Measurements from ENCODE around the gene RNF125.
"Not testable (repeated sequence)": the region's sequence is repeated elsewhere in the genome, so short reads cannot be mapped to it uniquely, and the experiment has no call there.

RNF125 gene

DNA sequence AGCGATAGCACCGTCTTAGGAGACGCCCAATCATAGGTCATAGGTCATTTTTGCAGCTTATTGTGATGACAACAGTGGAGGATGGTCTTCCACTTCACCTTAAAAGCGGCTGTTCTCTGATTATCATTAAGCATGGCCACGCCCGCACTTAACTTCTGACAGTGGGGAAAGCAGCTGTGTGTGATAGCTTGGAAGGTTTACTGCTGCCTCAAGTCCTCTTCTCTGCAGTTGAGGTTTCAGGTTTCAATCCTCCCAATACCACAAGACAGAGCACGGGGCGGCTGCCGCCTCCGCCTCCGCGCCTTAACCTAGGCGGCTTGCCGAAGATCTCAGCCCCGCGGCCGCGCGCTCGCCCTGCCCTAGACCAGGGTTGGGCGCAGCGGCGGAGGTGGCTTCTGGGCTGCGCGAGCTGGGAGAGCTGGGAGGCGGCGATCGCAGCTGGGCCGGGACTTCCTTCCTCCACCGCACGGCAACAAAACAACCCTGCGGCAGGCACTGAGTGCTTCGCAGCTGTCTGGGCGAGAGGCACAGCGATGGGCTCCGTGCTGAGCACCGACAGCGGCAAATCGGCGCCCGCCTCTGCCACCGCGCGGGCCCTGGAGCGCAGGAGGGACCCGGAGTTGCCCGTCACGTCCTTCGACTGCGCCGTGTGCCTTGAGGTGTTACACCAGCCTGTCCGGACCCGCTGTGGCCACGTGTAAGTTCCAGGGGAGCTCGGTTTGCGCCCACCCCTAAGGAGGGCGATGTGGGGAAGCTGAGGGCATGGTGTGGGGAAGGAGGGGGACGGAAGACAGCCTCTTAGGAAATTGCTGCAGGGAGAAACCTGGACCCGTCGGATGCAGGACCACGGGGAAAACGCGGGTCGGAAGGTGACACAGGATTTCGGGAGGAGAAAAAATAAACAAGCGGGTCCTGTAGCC lies at the start of gene RNF125:
Gene RNF125, plus strand, starts transcription at position 495 of the 920 bp plus-strand sequence. Its CDS starts 39 bp downstream, at position 534.
- in situ Hi-C loops (cut with MboI; ENCODE audit: low sequenced_read_pairs): no loop called here

DNA sequence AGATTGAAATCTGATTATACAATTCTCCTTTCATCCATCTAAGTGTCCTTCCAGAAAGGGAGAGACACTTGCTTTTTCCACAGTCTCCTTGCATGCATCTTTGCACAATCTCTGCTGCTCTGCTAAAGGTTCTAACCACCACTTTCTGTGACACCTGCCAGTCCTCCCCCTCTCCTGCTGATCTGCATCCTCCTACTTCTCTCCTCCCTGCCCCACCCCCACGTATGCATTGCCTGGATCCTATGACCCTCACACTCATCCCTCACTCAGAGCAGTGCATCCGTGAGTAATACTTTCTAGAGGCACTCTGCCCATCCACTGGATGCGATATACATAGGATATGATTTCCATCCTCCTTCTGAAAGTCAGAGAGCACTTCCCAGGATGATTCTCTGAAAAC lies 48.0 kb upstream of the RNF125 start:
- in situ Hi-C loops (cut with MboI; ENCODE audit: low sequenced_read_pairs): loop anchor here (25.0 kb wide), 2 partner anchors 233 to 408 kb away; no protein-coding TSS in a partner anchor

DNA sequence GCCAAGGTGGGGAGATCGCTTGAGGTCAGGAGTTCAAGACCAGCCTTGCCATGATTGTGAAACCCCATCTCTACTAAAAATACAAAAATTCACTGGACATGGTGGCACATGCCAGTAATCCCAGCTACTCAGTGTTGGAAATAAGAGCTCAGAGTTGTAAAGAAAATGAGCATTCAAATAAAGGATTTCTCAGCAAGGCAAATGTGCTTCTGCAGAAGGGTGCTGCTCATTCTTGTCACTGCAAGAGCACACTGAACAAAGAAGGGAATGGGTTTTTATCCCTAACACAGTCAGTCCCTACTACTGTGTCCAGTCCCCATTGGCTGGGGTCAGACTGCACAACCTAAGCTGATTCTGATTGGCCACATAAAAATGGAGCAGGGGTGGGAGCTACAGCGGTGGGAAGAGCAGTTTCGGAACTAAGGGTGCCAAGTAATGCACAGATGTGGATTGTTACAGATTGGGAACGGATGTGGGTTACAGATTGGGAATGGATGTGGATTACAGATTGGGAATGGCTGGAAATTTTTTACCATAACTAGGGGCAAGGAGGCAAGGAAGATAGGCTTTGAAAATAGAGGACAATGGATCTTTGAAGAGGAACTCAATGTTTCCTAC lies 44.6 kb upstream of the RNF125 start:
- in situ Hi-C loops (cut with MboI; ENCODE audit: low sequenced_read_pairs): loop anchor here (25.0 kb wide), 2 partner anchors 237 to 412 kb away; no protein-coding TSS in a partner anchor

DNA sequence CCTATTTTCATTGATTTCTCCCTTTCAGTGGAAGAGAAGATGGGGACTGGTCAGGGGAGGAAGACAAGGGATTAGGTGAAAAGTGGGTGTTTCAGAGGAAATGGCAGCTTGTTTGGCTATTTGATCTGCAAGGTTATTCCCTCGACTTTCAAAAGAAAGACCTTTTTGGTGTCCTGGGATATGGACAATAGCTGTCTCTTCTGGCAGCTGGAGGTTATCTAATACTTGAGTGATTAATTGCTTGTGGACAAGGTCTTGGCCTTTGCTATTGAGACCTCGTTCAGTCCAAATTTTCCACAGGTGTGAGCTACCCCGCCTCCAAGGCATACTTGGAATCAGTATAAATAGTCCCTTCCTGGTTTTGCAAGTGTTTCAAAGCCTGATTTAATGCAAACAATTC lies 42.4 kb upstream of the RNF125 start:
- in situ Hi-C loops (cut with MboI; ENCODE audit: low sequenced_read_pairs): no loop called here

DNA sequence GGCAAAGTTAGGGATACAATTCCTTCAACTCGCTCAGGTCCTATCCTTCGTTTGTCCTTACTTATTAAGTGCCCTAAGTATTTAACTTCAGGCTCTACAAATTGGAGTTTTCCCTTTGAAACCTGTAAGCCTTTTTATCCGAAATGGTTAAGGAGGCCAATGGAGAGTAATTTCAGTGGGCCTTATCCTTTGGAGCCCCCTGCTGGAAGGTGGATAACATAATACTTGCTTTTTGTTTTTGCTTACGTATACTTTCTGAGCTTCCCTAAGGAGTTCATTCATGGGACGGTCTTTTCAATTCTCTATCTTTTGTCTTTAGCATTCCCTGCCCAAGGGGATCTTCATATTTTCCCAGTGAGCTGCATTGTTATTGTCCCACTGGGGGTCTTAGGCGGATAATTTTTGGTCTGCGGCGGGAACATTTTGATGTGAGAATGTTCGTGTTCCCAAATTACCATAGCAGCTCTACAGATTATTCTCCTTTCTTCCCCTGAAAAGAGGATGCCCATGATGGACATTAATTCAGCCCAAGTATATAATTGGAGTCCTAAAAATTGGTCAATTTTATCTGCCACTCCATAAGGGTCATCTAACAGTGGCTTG lies 41.3 kb upstream of the RNF125 start:
- in situ Hi-C loops (cut with MboI; ENCODE audit: low sequenced_read_pairs): no loop called here

DNA sequence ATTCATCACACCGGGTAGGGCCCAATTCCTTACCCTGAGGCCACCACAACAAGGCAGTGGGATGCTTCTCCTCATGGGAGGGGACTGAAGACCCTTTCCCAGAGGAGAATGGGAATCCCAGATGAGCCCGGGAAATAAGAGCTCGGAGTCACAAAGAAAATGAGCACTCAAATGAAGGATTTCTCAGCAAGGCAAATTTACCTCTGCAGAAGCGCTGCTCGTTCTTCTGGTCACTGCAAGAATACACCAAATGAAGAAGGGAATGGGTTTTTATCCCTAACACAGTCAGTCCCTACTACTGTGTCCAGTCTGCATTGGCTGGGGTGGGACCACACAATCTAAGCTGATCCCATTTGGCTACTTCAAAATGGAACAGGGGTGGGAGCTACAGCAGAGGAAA lies 40.0 kb upstream of the RNF125 start:
- in situ Hi-C loops (cut with MboI; ENCODE audit: low sequenced_read_pairs): no loop called here

DNA sequence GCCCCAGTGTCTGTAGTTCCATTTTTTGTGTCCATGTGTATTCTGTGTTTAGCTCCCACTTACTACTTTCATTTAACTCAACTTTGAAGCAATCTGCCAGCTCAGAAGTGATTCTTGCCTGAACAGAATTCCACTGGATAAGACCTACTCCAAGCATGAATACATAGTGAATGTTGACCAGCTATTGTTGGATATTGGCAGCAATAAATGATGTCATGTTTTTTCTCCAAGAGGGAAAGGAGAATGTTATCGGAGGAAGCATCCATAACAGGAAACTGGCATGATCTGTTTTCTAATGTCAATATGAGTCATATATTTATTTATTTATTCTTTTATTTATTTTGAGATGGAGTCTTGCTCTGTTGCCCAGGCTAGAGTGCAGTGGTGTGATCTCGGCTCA lies 38.9 kb upstream of the RNF125 start:
- in situ Hi-C loops (cut with MboI; ENCODE audit: low sequenced_read_pairs): no loop called here

DNA sequence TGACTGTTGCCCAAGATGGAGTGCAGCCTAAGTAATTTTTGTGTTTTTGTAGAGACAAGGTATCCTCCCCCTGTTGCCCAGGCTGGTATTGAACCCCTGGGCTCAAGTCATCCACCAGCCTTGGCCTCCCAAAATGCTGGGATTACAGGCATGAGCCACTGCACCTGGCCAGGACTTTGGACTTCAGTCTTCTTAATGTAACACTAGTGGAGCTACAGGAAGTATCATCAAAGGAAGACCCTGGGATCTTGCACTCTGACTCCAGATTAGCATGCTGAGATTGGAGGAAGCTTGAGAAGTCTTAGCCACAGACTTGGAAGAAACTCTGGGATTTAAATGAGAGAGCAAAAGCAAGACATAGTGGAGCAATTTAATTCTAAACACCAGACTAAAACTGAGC lies 37.8 kb upstream of the RNF125 start:
- in situ Hi-C loops (cut with MboI; ENCODE audit: low sequenced_read_pairs): no loop called here

DNA sequence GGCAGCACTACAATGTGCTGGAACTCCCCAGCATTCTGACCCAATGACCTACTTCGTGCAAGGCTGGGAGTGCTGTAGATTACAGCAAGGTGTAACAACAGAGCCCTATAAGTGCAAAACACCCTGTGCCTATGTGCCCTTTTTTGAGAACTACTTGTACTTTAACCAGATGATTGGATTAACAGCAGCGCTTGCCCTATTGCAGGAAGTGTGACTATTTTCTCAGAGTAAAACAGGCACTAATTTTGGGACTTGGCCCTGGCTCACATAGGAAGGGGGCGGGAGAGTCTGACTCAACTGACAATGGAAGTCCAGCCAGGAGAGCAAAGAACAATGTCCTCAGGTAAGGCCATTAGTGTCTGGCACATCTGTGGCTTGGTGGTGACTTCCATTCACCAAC lies 35.6 kb upstream of the RNF125 start:
- in situ Hi-C loops (cut with MboI; ENCODE audit: low sequenced_read_pairs): no loop called here

DNA sequence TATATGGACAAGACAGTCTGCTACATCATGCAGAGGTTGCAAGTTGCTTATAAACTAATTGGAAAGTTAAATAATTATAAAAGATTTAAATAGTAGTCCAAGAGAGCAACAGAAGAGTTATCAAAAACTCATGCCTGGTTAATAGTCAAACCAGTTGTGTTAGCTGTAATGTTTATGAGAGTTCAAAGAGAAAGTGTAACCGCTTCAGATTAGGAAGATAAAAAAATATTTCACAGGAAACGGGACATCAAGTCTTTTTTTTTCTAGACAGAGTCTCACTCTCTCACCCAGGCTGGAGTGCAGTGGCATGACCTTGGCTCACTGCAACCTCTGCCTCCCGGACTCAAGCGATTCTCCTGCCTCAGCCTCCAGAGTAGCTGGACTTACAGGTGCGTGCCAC lies 34.6 kb upstream of the RNF125 start:
- in situ Hi-C loops (cut with MboI; ENCODE audit: low sequenced_read_pairs): no loop called here

DNA sequence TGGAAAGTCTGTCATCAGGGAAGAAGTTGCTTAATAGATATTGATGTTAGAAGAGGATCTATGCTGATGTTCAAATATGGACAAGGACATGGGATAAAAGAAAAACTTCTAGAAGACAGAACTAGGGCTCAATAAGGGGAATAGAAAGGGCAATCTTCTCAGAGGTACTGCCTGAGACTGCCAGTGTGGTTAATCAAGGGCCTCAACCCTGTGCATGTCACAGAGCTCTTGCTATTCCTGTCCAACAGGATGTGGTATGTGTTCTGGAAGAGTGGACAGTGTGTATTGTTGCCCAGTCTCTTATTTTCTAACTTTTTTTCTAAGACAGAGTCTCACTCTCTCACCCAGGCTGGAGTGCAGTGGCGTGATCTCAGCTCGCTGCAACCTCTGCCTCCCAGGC lies 27.8 kb upstream of the RNF125 start:
- in situ Hi-C loops (cut with MboI; ENCODE audit: low sequenced_read_pairs): no loop called here

DNA sequence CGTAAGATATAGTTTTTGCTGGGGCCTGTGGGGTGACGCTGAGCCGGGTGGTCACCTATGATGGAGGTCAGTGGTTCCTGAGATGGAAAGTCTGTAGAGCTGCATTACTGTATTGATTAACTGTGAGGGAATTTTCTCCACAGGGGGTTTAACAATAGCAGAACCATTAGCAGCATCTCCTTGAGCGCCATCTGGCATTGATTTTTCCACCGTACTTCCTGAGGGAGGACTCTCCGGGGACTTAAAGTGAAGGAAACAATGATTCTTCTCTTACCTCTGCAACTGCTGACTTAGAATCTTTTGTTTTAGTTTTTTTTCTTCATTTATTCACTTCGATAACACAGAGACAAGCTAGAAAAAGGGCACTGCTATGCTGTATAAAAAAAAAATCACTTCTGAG lies 22.6 kb upstream of the RNF125 start:
- in situ Hi-C loops (cut with MboI; ENCODE audit: low sequenced_read_pairs): no loop called here

DNA sequence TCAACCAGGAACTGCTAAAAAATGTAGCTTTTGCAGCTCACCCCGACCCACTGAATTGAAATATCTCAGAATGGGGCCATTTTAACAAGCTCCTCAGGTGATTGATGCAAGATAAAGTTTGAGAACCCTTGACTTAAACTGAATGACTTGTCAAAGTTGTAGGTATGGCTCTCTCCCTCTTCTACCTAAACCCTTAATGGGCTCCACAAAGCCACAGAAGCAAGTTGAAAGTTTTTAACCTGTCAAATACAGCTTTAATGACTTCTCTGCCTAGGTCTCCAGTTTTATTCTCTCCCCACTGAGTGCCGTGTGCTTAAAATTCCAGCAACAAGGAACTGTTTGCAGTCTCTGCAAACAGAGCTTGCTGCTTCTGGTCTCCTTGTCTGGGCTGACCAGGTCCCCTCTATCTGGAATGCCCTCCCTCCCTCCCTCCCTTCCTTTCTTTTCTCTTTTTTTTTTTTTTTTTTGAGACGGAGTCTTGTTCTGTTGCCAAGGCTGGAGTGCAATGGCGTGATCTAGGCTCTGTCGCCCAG lies 19.7 kb upstream of the RNF125 start:
- in situ Hi-C loops (cut with MboI; ENCODE audit: low sequenced_read_pairs): no loop called here

DNA sequence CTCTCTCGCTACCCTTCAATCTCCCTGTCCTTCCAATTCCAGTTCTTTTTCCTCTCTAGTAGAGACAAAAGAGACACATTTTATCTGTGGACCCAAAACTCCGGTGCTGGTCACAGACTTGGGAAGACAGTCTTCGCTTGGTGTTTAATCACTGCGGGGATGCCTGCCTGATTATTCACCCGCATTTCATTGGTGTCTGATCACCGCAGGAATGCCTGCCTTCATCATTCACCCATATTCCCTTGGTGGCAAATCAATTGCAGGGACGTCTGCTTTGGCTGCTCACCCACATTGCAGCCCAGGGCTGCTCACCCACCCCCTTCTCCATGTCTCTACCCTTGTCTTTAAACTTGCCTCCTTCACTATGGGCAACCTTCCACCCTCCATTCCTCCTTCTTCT lies 17.5 kb upstream of the RNF125 start:
- in situ Hi-C loops (cut with MboI; ENCODE audit: low sequenced_read_pairs): not testable (repeated sequence)

DNA sequence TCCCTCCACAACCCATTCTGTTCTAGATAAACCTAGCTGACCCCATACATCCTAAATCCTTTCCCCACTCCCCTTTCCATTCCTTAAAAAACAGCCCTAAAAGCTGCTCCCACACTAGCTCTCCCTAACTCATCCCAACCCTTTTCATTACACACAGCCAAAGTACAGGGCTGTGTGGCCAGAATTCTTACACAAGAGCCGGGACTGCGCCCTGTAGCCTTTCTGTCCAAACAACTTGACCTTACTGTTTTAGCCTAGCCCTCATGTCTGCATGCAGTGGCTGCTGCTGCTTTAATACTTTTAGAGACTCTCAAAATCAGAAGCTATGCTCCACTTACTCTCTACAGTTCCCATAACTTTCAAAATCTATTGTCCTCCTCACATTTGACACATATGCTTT lies 14.8 kb upstream of the RNF125 start:
- in situ Hi-C loops (cut with MboI; ENCODE audit: low sequenced_read_pairs): not testable (repeated sequence)

DNA sequence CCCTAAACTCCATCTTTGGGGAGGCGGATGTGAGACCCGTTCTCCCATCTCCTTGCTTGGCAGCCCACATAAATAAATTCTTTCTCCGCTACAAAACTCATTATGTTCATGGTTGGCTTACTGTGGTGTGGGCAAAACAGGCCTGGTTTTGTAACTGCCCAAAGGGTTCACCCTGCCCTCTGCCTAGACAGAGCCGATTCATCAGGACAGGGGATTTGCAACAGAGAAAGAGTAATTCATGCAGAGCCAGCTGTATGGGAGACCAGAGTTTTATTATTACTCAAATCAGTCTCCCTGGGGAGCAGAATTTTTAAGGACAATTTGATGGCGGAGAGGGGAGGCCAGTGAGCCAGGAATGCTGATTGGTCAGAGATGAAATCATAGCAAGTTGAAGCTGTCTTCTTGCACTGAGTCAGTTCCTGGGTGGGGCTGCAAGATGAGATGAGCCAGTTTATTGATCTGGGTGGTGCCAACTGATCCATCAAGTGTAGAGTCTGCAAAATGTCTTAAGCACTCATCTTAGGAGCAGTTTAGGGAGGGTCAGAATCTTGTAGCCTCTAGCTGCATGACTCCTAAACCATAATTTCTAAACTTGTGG lies 8.4 kb upstream of the RNF125 start:
- in situ Hi-C loops (cut with MboI; ENCODE audit: low sequenced_read_pairs): no loop called here

DNA sequence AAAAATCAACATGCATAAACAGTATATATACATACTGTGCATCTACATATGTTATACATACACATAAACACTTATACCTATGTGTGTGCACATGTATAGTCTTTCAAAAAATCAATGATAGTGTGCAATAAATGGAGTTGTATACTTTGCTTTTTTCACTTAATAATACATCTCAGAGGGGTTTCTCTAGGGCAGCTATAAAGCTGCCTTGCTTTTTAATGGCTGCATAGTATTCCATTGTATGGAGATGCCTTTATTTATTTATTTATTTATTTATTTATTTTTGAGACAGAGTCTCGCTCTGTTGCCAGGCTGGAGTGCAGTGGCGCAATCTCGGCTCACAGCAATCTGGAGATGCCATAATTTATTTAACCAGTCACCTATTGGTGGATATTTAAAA lies 7.4 kb upstream of the RNF125 start:
- in situ Hi-C loops (cut with MboI; ENCODE audit: low sequenced_read_pairs): no loop called here

DNA sequence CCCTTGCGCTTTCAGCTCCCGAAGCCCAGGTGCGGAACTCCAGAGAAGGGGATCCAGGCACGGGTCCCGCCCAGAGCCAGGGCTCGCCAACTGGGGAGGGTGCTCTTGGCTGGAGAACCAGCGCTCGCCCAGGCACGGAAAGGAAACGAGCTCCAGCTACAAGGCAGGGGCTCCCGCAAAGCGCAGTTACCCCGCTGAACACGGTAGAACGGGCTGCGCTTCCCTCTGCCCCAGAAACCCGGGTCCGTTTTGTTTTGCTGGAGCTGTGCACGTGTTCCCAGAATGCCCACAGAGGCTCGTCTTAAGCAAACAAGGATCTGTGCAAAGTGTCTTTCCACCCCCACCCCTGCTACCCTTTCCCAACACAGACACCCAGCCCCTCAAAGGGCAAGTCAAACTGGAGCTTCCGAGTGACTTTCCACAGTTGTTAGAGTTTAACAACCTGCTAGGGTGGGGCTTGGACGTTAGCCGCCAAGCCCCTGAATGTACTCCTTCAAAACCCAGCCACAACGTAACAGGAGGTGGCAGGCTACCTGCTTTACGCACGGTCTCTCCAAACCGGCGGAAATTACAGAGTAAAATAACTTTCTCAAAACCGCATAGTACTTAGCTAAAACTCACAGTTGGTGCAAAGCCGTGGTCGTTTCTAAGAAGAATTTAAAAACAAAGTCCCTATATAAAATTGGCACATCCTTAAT lies 775 bp downstream of the RNF125 start:
- in situ Hi-C loops (cut with MboI; ENCODE audit: low sequenced_read_pairs): no loop called here

DNA sequence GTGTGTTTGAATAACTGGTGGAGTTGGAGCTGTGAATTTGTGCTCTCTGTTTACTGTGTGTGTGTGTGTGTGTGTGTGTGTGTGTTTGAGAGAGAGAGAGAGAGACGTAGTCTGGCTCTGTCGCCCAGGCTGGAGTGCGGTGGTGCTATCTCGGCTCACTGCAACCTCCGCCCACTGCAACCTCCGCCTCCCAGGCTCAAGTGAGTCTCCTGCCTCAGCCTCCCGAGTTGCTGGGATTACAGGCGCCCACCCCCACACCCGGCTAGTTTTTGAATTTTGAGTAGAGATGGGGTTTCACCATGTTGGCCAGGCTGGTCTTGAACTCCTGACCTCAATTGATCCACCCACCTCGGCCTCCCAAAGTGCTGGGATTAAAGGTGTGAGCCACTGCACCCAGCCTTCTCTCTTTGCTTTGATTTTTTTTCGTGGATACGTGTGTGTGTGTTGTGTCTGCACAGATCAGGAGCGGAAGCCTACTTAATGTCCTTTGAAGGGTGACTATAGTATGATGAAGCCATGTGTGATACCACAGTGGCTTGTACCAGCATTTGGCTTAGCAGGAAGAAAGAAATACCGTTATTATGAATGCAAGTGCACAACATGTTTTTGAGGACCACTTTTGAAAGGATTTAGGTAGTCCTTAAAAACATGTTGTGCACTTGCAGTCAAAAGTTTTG lies 1.5 kb downstream of the RNF125 start:
- in situ Hi-C loops (cut with MboI; ENCODE audit: low sequenced_read_pairs): not testable (repeated sequence)
